ENCODE results near the gene TMEM245.

Gene TMEM245

DNA sequence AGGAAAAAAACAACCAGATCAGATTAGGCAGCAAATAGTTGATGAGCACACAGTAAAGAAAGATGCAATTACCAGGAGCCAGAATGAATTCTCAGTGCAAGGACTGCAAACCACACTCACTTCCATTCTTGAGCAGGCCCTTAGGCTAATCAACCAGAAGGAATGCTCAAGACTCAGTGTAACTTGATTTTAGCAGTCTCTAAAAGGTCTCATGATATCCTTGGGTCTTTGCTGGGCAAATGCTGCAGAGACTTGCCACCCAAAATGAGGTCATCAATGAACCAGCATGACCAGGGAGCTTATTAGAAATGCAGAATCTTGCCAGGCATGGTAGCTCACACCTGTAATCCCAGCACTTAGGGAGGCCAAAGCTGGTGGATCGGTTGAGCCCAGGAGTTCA is 20.1 kb upstream of the TMEM245 start:
- TF ChIP-seq EZH2 (IDR thresholded peaks at IDR 0.05; ENCODE audit: borderline replicate concordance, low read length) = no peak
- TF ChIP-seq, protein P1, sequence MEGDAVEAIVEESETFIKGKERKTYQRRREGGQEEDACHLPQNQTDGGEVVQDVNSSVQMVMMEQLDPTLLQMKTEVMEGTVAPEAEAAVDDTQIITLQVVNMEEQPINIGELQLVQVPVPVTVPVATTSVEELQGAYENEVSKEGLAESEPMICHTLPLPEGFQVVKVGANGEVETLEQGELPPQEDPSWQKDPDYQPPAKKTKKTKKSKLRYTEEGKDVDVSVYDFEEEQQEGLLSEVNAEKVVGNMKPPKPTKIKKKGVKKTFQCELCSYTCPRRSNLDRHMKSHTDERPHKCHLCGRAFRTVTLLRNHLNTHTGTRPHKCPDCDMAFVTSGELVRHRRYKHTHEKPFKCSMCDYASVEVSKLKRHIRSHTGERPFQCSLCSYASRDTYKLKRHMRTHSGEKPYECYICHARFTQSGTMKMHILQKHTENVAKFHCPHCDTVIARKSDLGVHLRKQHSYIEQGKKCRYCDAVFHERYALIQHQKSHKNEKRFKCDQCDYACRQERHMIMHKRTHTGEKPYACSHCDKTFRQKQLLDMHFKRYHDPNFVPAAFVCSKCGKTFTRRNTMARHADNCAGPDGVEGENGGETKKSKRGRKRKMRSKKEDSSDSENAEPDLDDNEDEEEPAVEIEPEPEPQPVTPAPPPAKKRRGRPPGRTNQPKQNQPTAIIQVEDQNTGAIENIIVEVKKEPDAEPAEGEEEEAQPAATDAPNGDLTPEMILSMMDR (IDR thresholded peaks at IDR 0.05; ENCODE audit: low read length) = no peak
- no peaks in the 10 kb centered on the region for H4K20me1 ChIP-seq (ENCODE audit: insufficient read depth, low read length)
- no peaks in the 10 kb centered on the region for H3F3A ChIP-seq (ENCODE audit: insufficient read depth, low read length)

DNA sequence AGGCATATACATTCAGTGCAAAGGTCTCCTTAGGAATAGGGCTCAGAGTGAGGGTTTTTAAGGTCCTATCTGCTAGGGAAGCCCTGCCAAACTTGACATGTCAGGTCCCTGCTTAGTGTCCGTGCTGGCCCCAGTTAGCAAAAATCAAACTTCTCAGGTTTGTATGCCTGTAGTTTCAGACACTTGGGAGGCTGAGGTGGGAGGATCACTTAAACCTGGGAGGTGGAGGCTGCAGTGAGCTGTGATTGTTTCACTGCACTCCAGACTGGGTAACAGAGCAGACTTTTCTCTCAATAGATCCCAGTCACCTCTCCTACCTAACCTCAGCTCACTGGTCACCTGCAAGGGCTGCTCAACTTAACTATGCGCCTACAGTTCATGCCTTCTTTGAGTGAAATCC is 18.7 kb upstream of the TMEM245 start:
- H3K79me2 ChIP-seq (ENCODE audit: insufficient read depth, low read length) = no peaks in the 10 kb centered on the region
- H4K20me1 ChIP-seq (ENCODE audit: insufficient read depth, low read length) = no peaks in the 10 kb centered on the region
- no peaks in the 10 kb centered on the region for H3F3A ChIP-seq (ENCODE audit: insufficient read depth, low read length)
- H3K36me3 ChIP-seq (ENCODE audit: insufficient read depth, low read length) = no peaks in the 10 kb centered on the region
- H3K4me3 ChIP-seq (ENCODE audit: low read depth, low read length, poor library complexity, severe bottlenecking) = no peak overlapping the region
- no peaks in the 10 kb centered on the region for H3K27me3 ChIP-seq (ENCODE audit: insufficient read depth, low read length)
- TF ChIP-seq, protein P1 (IDR thresholded peaks at IDR 0.05; ENCODE audit: low read length) = no peak
- TF ChIP-seq EZH2 (IDR thresholded peaks at IDR 0.05; ENCODE audit: borderline replicate concordance, low read length) = no peak
- H3K4me1 ChIP-seq (ENCODE audit: insufficient read depth, low read length, severe bottlenecking) = no peaks in the 10 kb centered on the region
- H3K9me2 ChIP-seq (ENCODE audit: low read depth, low read length) = no peaks in the 10 kb centered on the region
- no peak overlapping the region for H3K27ac ChIP-seq (ENCODE audit: low read depth, low read length, poor library complexity, severe bottlenecking)
- no peaks in the 10 kb centered on the region for H3K9me3 ChIP-seq (ENCODE audit: low read length)
- H2AFZ ChIP-seq (ENCODE audit: low read length) = no peak overlapping the region
- H3K9ac ChIP-seq (ENCODE audit: low read length) = no peak overlapping the region
- H3K4me2 ChIP-seq (ENCODE audit: low read length) = no peak overlapping the region

More for the DNA sequence above, 20.1 kb upstream of the TMEM245 start:
- H3K79me2 ChIP-seq (ENCODE audit: insufficient read depth, low read length) = no peaks in the 10 kb centered on the region
- no peak overlapping the region for H2AFZ ChIP-seq (ENCODE audit: low read length)
- no peak overlapping the region for H3K4me2 ChIP-seq (ENCODE audit: low read length)
- no peaks in the 10 kb centered on the region for H3K9me3 ChIP-seq (ENCODE audit: low read length)
- H3K27ac ChIP-seq (ENCODE audit: low read depth, low read length, poor library complexity, severe bottlenecking) = no peak overlapping the region
- no peak overlapping the region for H3K9ac ChIP-seq (ENCODE audit: low read length)
- no peak overlapping the region for H3K4me3 ChIP-seq (ENCODE audit: low read depth, low read length, poor library complexity, severe bottlenecking)
- no peaks in the 10 kb centered on the region for H3K27me3 ChIP-seq (ENCODE audit: insufficient read depth, low read length)
- H3K9me2 ChIP-seq (ENCODE audit: low read depth, low read length) = no peaks in the 10 kb centered on the region
- no peaks in the 10 kb centered on the region for H3K36me3 ChIP-seq (ENCODE audit: insufficient read depth, low read length)
- H3K4me1 ChIP-seq (ENCODE audit: insufficient read depth, low read length, severe bottlenecking) = no peaks in the 10 kb centered on the region

DNA sequence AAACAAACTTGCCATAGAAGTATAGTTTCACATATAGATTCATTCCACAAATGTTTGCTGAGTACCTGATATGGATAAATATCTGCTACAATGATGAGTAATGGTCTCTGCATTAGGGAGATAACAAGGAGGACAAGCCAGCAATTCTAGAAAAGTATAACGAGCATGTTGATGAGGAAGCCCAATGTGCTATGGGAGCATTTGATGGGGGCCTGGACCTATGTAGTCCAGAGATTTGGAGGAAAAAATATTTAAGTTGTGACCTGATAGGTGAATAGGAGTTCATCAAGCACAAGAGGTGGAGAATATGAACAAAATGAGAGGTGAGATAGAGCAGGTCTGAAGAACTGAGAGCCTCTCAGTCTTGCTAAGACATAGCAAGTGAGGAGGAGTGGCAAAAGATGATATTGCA is 14.4 kb upstream of the TMEM245 start:
- H4K20me1 ChIP-seq (ENCODE audit: insufficient read depth, low read length) = no peaks in the 10 kb centered on the region
- H3K27ac ChIP-seq (ENCODE audit: low read depth, low read length, poor library complexity, severe bottlenecking) = no peak overlapping the region
- no peaks in the 10 kb centered on the region for H3K9me3 ChIP-seq (ENCODE audit: low read length)
- H2AFZ ChIP-seq (ENCODE audit: low read length) = no peak overlapping the region
- H3K36me3 ChIP-seq (ENCODE audit: insufficient read depth, low read length) = no peaks in the 10 kb centered on the region
- no peaks in the 10 kb centered on the region for H3K9me2 ChIP-seq (ENCODE audit: low read depth, low read length)
- no peak for TF ChIP-seq EZH2 (IDR thresholded peaks at IDR 0.05; ENCODE audit: borderline replicate concordance, low read length)
- TF ChIP-seq, protein P1 (IDR thresholded peaks at IDR 0.05; ENCODE audit: low read length) = no peak
- H3K4me1 ChIP-seq (ENCODE audit: insufficient read depth, low read length, severe bottlenecking) = no peaks in the 10 kb centered on the region
- H3K4me3 ChIP-seq (ENCODE audit: low read depth, low read length, poor library complexity, severe bottlenecking) = no peak overlapping the region
- no peak overlapping the region for H3K4me2 ChIP-seq (ENCODE audit: low read length)
- no peaks in the 10 kb centered on the region for H3K79me2 ChIP-seq (ENCODE audit: insufficient read depth, low read length)
- H3K9ac ChIP-seq (ENCODE audit: low read length) = no peak overlapping the region
- no peaks in the 10 kb centered on the region for H3K27me3 ChIP-seq (ENCODE audit: insufficient read depth, low read length)
- no peaks in the 10 kb centered on the region for H3F3A ChIP-seq (ENCODE audit: insufficient read depth, low read length)

Measured in OCI-LY1 (cell line).